ENCODE data around the gene TIMM22. TPM values are rescaled to one million over a fixed set of nuclear protein-coding genes. Genes with fewer than 3 reads are reported as not detected.

TIMM22 gene
- total and polyA plus RNA-seq, 2 of the 13 experiments (the other 11 are each of a cell fraction or from before 2014, with no cell fraction given) = 6.2 to 15.5 TPM

DNA sequence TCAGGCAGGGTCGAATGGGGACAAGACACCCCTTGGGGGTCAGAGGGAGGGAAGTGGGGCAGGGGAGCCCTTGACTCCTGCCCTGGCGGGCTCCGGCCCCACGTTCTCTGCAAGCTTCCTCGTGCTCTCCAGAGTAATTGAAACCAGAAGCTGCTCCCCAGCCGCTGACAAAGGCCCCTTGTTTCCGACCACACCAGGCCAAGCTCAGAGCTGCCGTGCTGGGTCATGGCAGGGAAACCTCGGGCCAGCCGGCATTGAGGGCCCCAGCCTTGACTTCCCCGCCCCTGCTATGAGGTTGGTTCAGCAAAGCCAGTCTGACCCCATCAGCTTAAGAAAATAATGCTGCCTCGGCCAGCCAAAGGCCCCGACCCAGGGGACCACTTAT, 43.3 kb downstream of the TIMM22 start (continued):
- TF ChIP-seq UBTF (CRISPR knock-in tag; IDR thresholded peaks at IDR 0.05) (peak; percentile 23; the same call in 1 of the 2 replicates), ZNF563 (CRISPR knock-in tag; IDR thresholded peaks at IDR 0.05) (0 out of 2 replicates have a peak, but pooled peaks have one; percentile 32), RBFOX2 (IDR thresholded peaks at IDR 0.05; ENCODE audit: low read depth, low read length) (0 out of 2 replicates have a peak, but pooled peaks have one; percentile 31), RARA (CRISPR knock-in tag; IDR thresholded peaks at IDR 0.05) (peak; percentile 21)

DNA sequence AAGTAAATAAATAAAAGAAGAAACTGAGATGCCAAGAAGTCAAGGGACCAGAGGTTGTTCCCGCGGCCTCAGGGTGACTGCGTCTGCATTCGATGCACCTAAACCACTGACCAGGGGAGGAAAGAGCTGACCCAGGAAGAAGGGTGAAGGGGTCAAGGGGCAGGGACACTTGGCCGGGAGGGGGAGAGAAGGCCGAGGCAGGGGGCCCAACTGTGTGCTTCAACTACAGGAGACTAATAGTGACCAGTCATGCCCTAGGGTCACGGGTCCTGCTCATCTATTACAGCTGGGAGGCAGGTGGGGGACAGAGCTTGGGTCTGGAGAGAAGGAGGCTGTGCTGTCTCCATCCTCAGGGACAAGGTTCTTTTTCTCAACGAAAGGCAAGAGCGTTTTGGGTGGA, 44.8 kb downstream of the TIMM22 start:
- Histone ChIP-seq H3K79me2 (ENCODE audit: insufficient read depth, low read length) (no peaks in the 10 kb centered on the region), H3K9me3 (ENCODE audit: low read length) (no peaks in the 10 kb centered on the region), H3K27ac (ENCODE audit: extremely low read length, insufficient read depth, low read length) (no peak overlapping the region), H3K4me3 (replicated peaks in 1 of 3; ENCODE audit: insufficient read depth in 1 of 3, low read depth in 2 of 3, low read length in 3 of 3) (no peak overlapping the region), H3K4me2 (ENCODE audit: low read depth, low read length) (no peak overlapping the region), H3K36me3 (replicated peaks in 1 of 2; ENCODE audit: control insufficient read depth in 1 of 2, insufficient read depth in 2 of 2, low read length in 2 of 2) (no peaks in the 10 kb centered on the region; a peak in 1 of 5 replicates), H2AFZ (ENCODE audit: low read length) (no peak overlapping the region), H3K9ac (ENCODE audit: insufficient read depth, low read depth, low read length) (no peak overlapping the region), H4K20me1 (ENCODE audit: insufficient read depth, low read length) (no peaks in the 10 kb centered on the region), H3K4me1 (ENCODE audit: insufficient read depth, low read length) (peaks cover 19% of the 10 kb centered on the region), H3K27me3 (ENCODE audit: control insufficient read depth in 1 of 2, insufficient read depth in 2 of 2, low read length in 2 of 2) (no peaks in the 10 kb centered on the region)
- ChIA-PET POLR2A (no interaction called here), CTCF (ENCODE audit: low intra/inter-chr PET ratio, low total read pairs) (no interaction called here)
- FAIRE-seq (no peak), DNase-seq (ENCODE audit: low spot score) (no peak), ATAC-seq (no peak)
- 97% methylated on average over 9 of the region's 9 CpGs for WGBS (ENCODE audit: low lambda C conversion rate)
- in situ Hi-C loops (cut with HindIII; ENCODE audit: extremely low pct_ligation_motif_present, low pct_unique_long_range_greater_than_20kb) (no loop called here), intact Hi-C loops (cut with micrococcal nuclease; ENCODE audit: unreplicated experiment) (no loop called here)
- TF ChIP-seq SOX13 (IDR thresholded peaks at IDR 0.05) (no peak), SOX13 (CRISPR knock-in tag; conservative IDR thresholded peaks at IDR 0.05 in 1 of 2, IDR thresholded peaks at IDR 0.05 in 1 of 2) (no peak), MED1 (CRISPR knock-in tag; IDR thresholded peaks at IDR 0.05) (no peak), SCMH1 (CRISPR knock-in tag; IDR thresholded peaks at IDR 0.05; ENCODE audit: borderline replicate concordance) (no peak)
- TF ChIP-seq, protein P1, sequence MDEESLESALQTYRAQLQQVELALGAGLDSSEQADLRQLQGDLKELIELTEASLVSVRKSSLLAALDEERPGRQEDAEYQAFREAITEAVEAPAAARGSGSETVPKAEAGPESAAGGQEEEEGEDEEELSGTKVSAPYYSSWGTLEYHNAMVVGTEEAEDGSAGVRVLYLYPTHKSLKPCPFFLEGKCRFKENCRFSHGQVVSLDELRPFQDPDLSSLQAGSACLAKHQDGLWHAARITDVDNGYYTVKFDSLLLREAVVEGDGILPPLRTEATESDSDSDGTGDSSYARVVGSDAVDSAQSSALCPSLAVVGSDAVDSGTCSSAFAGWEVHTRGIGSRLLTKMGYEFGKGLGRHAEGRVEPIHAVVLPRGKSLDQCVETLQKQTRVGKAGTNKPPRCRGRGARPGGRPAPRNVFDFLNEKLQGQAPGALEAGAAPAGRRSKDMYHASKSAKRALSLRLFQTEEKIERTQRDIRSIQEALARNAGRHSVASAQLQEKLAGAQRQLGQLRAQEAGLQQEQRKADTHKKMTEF (CRISPR knock-in tag; IDR thresholded peaks at IDR 0.05) = no peak
- no TSS peak for BruUV-seq (replicated peaks)
